GM12878 (cell line): ENCODE data around the gene CFL2. TPM values are rescaled to one million over a fixed set of nuclear protein-coding genes. Genes with fewer than 3 reads are reported as not detected.

Source experiments
- ATF3 ChIP-seq: IDR thresholded peaks from 2 replicates; pipeline ENCODE4 v1.6.1; 2011; ENCODE audit warnings: low read depth, mild to moderate bottlenecking, low read length, moderate library complexity, borderline replicate concordance; ENCODE audit errors: extremely low read depth
- BCLAF1 ChIP-seq: fragments of 450-650 bp; IDR thresholded peaks from 2 replicates; pipeline ENCODE4 v1.6.1; 2017; ENCODE audit warnings: antibody characterized with exemption, mild to moderate bottlenecking, moderate library complexity
- CTCF ChIP-seq, 3 experiments: IDR thresholded peaks in 2 of 3; conservative IDR thresholded peaks in 1 of 3; 2 replicates each; pipeline ENCODE4 v1.5.1; 2011; ENCODE audit warnings: low read depth in 3 of 3, low read length in 3 of 3, mild to moderate bottlenecking in 3 of 3, control low read depth in 2 of 3, moderate library complexity in 2 of 3, inconsistent platforms in 1 of 3, mixed read lengths in 1 of 3; ENCODE audit not compliant: control insufficient read depth in 2 of 3, insufficient read depth in 1 of 3; ENCODE audit errors: extremely low read depth in 1 of 3
- HCFC1 ChIP-seq: fragments of 150-350 bp; IDR thresholded peaks from 2 replicates; pipeline ENCODE4 v1.6.1; 2014; ENCODE audit warnings: low read length
- IRF3 ChIP-seq: fragments of 450-650 bp; IDR thresholded peaks from 2 replicates; pipeline ENCODE4 v1.6.1; 2014; ENCODE audit warnings: mild to moderate bottlenecking
- POLR2A ChIP-seq: IDR thresholded peaks from 2 replicates; pipeline ENCODE4 v1.6.1; 2011; ENCODE audit warnings: low read depth, mild to moderate bottlenecking, low read length
- SIN3A ChIP-seq: IDR thresholded peaks from 2 replicates; pipeline ENCODE4 v1.6.1; 2012; ENCODE audit warnings: low read depth, low read length, improper control_type of control experiment
- ZBTB33 ChIP-seq: fragments of 450-650 bp; IDR thresholded peaks from 2 replicates; pipeline ENCODE4 v1.6.1; 2017; ENCODE audit warnings: mild to moderate bottlenecking
- polyA plus RNA-seq, 11 experiments: library from polyadenylated mRNA; depleted of rRNA in 4 of 11; unstranded in 6 of 11; stranded (reverse) in 5 of 11; fragments of >200 nt; fragmentation: Nextera tagmentation in 4 of 11; fragmentation: Illumina TruSeq in 1 of 11; extraction: Ambion mirVana in 4 of 11; extraction: Trizol in 1 of 11; gene quantifications; 1 replicate in 1 of 11; 2 replicates in 10 of 11; pipeline versions ENCODE4 v1.2.1 to v1.2.3, GENCODE V29; 2011 to 2016; ENCODE audit warnings: inconsistent platforms in 2 of 11, missing spikeins in 2 of 11, low read depth in 1 of 11
- total RNA-seq, 4 experiments: library from RNA; depleted of rRNA in 3 of 4; stranded (reverse); fragments of >200 nt in 3 of 4; fragmentation: Illumina TruSeq in 1 of 4; extraction: Trizol in 1 of 4; gene quantifications; 2 replicates each; pipeline versions ENCODE4 v1.2.1 to v1.2.3, GENCODE V29; 2013 to 2021

Gene CFL2
- total and polyA plus RNA-seq, 10 of the 15 experiments (the other 5 are each of a cell fraction or from before 2014, with no cell fraction given): 4.7 to 13.4 (median 8.4) TPM

GRCh38 chr14:34714320-34715126 lies at the start of gene CFL2 (continued):
- TF ChIP-seq BCLAF1 (no peak), ATF3 (peak; percentile 43; the same call in 1 of the 2 replicates), CTCF (IDR thresholded peaks at IDR 0.05 in 2 of 3, conservative IDR thresholded peaks at IDR 0.05 in 1 of 3; ENCODE audit: control insufficient read depth in 2 of 3, extremely low read depth in 1 of 3, insufficient read depth in 1 of 3, low read depth in 3 of 3, low read length in 3 of 3) (no peak), IRF3 (no peak), HCFC1 (no peak), SIN3A (peak; percentile 37; the same call in 1 of the 2 replicates), POLR2A (peak; percentile 87), ZBTB33 (no peak)
